Measurements from ENCODE around the gene SNTG2.

The SNTG2 gene

DNA sequence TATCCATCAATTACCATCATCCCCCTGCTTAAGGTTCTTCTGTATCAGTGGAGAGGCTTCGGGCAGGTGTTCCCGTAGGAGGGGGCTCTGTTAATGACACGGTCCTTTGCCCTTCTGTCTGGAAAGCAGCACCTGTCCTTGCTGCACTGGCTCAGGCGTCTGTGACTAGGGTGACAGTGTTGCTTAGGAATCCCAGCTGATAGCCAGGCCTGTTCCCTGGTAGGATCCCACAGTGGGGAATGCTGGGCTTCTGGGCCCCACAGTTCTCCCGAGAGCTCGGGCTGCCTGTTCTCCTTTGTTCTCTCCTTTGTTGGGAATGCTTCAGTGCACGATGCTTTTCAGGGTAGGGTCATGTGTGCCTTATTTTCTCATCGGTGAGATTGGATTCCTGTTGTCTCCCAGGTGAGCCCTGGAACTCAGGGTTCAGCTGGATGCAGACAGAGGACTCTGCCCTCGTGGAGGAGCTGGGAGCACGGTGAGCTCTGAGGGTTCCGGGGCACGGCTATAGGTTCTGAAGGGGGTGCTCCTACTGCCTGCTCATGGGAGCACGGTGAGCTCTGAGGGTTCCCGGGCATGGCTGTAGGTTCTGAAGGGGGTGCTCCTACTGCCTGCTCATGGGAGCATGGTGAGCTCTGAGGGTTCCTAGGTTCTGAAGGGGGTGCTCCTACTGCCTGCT lies 9.6 kb downstream of the SNTG2 start:
- Histone ChIP-seq H4K20me1 (ENCODE audit: insufficient read depth, low read length, poor library complexity, severe bottlenecking) (no peaks in the 10 kb centered on the region), H3K4me2 (ENCODE audit: low read depth, low read length, poor library complexity, severe bottlenecking) (no peak overlapping the region), H3K4me3 (ENCODE audit: low read length, poor library complexity, severe bottlenecking) (no peak overlapping the region), H2AFZ (ENCODE audit: low read length) (no peak overlapping the region), H3K79me2 (ENCODE audit: insufficient read depth, low read length) (no peaks in the 10 kb centered on the region), H3K36me3 (ENCODE audit: insufficient read depth, low read length) (no peaks in the 10 kb centered on the region), H3K4me1 (ENCODE audit: insufficient read depth, low read length, poor library complexity, severe bottlenecking) (no peaks in the 10 kb centered on the region), H3K9ac (ENCODE audit: low read depth, low read length, poor library complexity, severe bottlenecking) (no peak overlapping the region), H3F3A (ENCODE audit: low read depth) (no peaks in the 10 kb centered on the region), H3K9me2 (replicated peaks; ENCODE audit: low read depth, low read length) (no peaks in the 10 kb centered on the region), H3K9me3 (ENCODE audit: insufficient read depth, low read depth, low read length) (no peaks in the 10 kb centered on the region), H3K27me3 (ENCODE audit: insufficient read depth, low read length, poor library complexity, severe bottlenecking) (no peaks in the 10 kb centered on the region)
- no peak for TF ChIP-seq EZH2phosphoT487 (IDR thresholded peaks at IDR 0.05; ENCODE audit: borderline replicate concordance)
- TF ChIP-seq CTCF (conservative IDR thresholded peaks at IDR 0.05; ENCODE audit: low read length): no peak

DNA sequence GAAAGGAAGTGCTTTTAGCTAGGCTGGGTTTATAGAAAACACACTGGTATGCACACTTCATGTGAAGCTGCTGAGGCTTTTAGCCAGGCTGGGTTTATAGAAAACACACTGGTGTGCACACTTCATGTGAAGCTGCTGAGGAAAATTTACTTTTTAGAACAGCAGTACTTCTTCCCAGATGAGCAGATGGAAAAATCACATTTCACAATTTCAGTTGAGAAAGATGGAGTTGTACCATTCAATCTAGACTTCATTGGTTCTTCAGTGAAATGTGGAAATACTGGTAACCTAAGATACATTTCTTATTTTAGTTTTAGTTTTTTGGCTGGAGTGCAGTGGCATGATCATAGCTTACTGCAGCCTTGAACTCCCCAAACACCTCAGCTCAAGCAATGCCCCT lies 11.1 kb downstream of the SNTG2 start:
- no peaks in the 10 kb centered on the region for H3K9me3 ChIP-seq (ENCODE audit: insufficient read depth, low read depth, low read length)
- no peaks in the 10 kb centered on the region for H3F3A ChIP-seq (ENCODE audit: low read depth)
- H2AFZ ChIP-seq (ENCODE audit: low read length): no peak overlapping the region
- H3K36me3 ChIP-seq (ENCODE audit: insufficient read depth, low read length): no peaks in the 10 kb centered on the region
- no peaks in the 10 kb centered on the region for H3K27me3 ChIP-seq (ENCODE audit: insufficient read depth, low read length, poor library complexity, severe bottlenecking)
- no peaks in the 10 kb centered on the region for H4K20me1 ChIP-seq (ENCODE audit: insufficient read depth, low read length, poor library complexity, severe bottlenecking)
- no peaks in the 10 kb centered on the region for H3K79me2 ChIP-seq (ENCODE audit: insufficient read depth, low read length)
- H3K4me1 ChIP-seq (ENCODE audit: insufficient read depth, low read length, poor library complexity, severe bottlenecking): no peaks in the 10 kb centered on the region
- no peak overlapping the region for H3K4me2 ChIP-seq (ENCODE audit: low read depth, low read length, poor library complexity, severe bottlenecking)
- H3K4me3 ChIP-seq (ENCODE audit: low read length, poor library complexity, severe bottlenecking): no peak overlapping the region
- no peaks in the 10 kb centered on the region for H3K9me2 ChIP-seq (replicated peaks; ENCODE audit: low read depth, low read length)
- H3K9ac ChIP-seq (ENCODE audit: low read depth, low read length, poor library complexity, severe bottlenecking): no peak overlapping the region
- TF ChIP-seq EZH2phosphoT487 (IDR thresholded peaks at IDR 0.05; ENCODE audit: borderline replicate concordance) (no peak), CTCF (conservative IDR thresholded peaks at IDR 0.05; ENCODE audit: low read length) (no peak)

GRCh38 chr2:963876-964275 lies 13.2 kb downstream of the SNTG2 start:
- H3K27me3 ChIP-seq (ENCODE audit: insufficient read depth, low read length, poor library complexity, severe bottlenecking): no peaks in the 10 kb centered on the region
- no peaks in the 10 kb centered on the region for H3K9me2 ChIP-seq (replicated peaks; ENCODE audit: low read depth, low read length)
- TF ChIP-seq EZH2phosphoT487 (IDR thresholded peaks at IDR 0.05; ENCODE audit: borderline replicate concordance): no peak
- TF ChIP-seq CTCF (conservative IDR thresholded peaks at IDR 0.05; ENCODE audit: low read length): no peak
- H3K4me1 ChIP-seq (ENCODE audit: insufficient read depth, low read length, poor library complexity, severe bottlenecking): no peaks in the 10 kb centered on the region
- no peak overlapping the region for H2AFZ ChIP-seq (ENCODE audit: low read length)
- H3K4me3 ChIP-seq (ENCODE audit: low read length, poor library complexity, severe bottlenecking): no peak overlapping the region
- peaks cover 3% of the 10 kb centered on the region; the same call in 1 of the 2 replicates for H3K9me3 ChIP-seq (ENCODE audit: insufficient read depth, low read depth, low read length)
- no peaks in the 10 kb centered on the region for H4K20me1 ChIP-seq (ENCODE audit: insufficient read depth, low read length, poor library complexity, severe bottlenecking)
- no peaks in the 10 kb centered on the region for H3F3A ChIP-seq (ENCODE audit: low read depth)
- H3K79me2 ChIP-seq (ENCODE audit: insufficient read depth, low read length): no peaks in the 10 kb centered on the region
- no peak overlapping the region for H3K4me2 ChIP-seq (ENCODE audit: low read depth, low read length, poor library complexity, severe bottlenecking)
- H3K36me3 ChIP-seq (ENCODE audit: insufficient read depth, low read length): no peaks in the 10 kb centered on the region
- H3K9ac ChIP-seq (ENCODE audit: low read depth, low read length, poor library complexity, severe bottlenecking): no peak overlapping the region
